ENCODE measurements around the gene RASSF5. TPM values are rescaled to one million over a fixed set of nuclear protein-coding genes. Genes with fewer than 3 reads are reported as not detected.

RASSF5 gene
- total and polyA plus RNA-seq, 9 of the 15 experiments (the other 6 are each of a cell fraction or from before 2014, with no cell fraction given), result 6.1 to 41.0 (median 25.2) TPM

- H3K79me2 ChIP-seq (ENCODE audit: control insufficient read depth, insufficient read depth, low read length), result peaks cover 12% of the 10 kb centered on the region
- H3K9me3 ChIP-seq (replicated peaks; ENCODE audit: control insufficient read depth, insufficient read depth, low read depth, low read length), result no peaks in the 10 kb centered on the region
- peaks cover 83% of the 10 kb centered on the region for H3K36me3 ChIP-seq (ENCODE audit: control insufficient read depth, insufficient read depth, low read length)
- WGBS (ENCODE audit: insufficient coverage, low coverage, missing lambda C conversion rate), result 32% methylated on average over 3 of the region's 3 CpGs
- no peak overlapping the region for H3K27ac ChIP-seq (ENCODE audit: extremely low read depth, low read depth, low read length)
- FAIRE-seq (peak; percentile 76), ATAC-seq (peak; percentile 91), DNase-seq (ENCODE audit: extremely low read depth in 1 of 4, low spot score in 3 of 4) (peak; percentile 53 to 81 (median 70))
- intact Hi-C loops (cut with micrococcal nuclease), result loop anchor here (5.0 kb wide), 2 partner anchors 200 to 375 kb away; no protein-coding TSS in a partner anchor
- H4K20me1 ChIP-seq (replicated peaks; ENCODE audit: control insufficient read depth, insufficient read depth, low read length), result no peaks in the 10 kb centered on the region
- BruUV-seq (replicated peaks), result no TSS peak
- CTCF ChIA-PET (ENCODE audit: low intra/inter-chr PET ratio), result interaction anchor here (0.6 to 4.4 kb wide), 5 partner anchors 57 to 892 kb away, joined by 3 to 43 read pairs (median 10); no protein-coding TSS in a partner anchor
- H3K27me3 ChIP-seq (ENCODE audit: control insufficient read depth in 2 of 2, insufficient read depth in 2 of 2, low read length in 2 of 2), result no peaks in the 10 kb centered on the region
- H3K4me2 ChIP-seq (ENCODE audit: insufficient read depth, low read length), result no peak overlapping the region
- POLR2A ChIA-PET, result no interaction called here
- H3K9ac ChIP-seq (ENCODE audit: insufficient read depth in 1 of 2, low read depth in 2 of 2, low read length in 2 of 2), result no peak overlapping the region
- no peaks in the 10 kb centered on the region for H3K9me1 ChIP-seq (ENCODE audit: control insufficient read depth, insufficient read depth, low read length)
- H3K4me1 ChIP-seq (replicated peaks in 1 of 2; ENCODE audit: control insufficient read depth in 2 of 2, insufficient read depth in 2 of 2, low read length in 2 of 2), result peaks cover 0 to 7% of the 10 kb centered on the region in 2 experiments; a peak in 2 of 5 replicates
- no peak overlapping the region for H3K4me3 ChIP-seq
- in situ Hi-C loops (cut with MboI), result loop anchor here (25.0 kb wide), 2 partner anchors 305 to 905 kb away; partner anchors contain the start of gene FCMR
- no peak overlapping the region for H2AFZ ChIP-seq (ENCODE audit: low read depth, low read length)
- TF ChIP-seq ZNF77 (CRISPR knock-in tag; IDR thresholded peaks at IDR 0.05) (no peak), POLR2A (conservative IDR thresholded peaks at IDR 0.05) (no peak), MAZ (CRISPR knock-in tag; conservative IDR thresholded peaks at IDR 0.05 in 1 of 2, IDR thresholded peaks at IDR 0.05 in 1 of 2) (no peak), ERF (CRISPR knock-in tag; IDR thresholded peaks at IDR 0.05) (no peak), ZC3H11A (IDR thresholded peaks at IDR 0.05; ENCODE audit: low read depth, low read length) (no peak), TAF15 (IDR thresholded peaks at IDR 0.05; ENCODE audit: low read depth, low read length) (no peak), PTRF (tag; IDR thresholded peaks at IDR 0.05) (no peak), PPARD (CRISPR knock-in tag; IDR thresholded peaks at IDR 0.05) (no peak), MTA3 (IDR thresholded peaks at IDR 0.05; ENCODE audit: borderline replicate concordance) (no peak), ZNF217 (CRISPR knock-in tag; IDR thresholded peaks at IDR 0.05) (no peak), FOXJ2 (tag; IDR thresholded peaks at IDR 0.05) (no peak), ZNF12 (CRISPR knock-in tag; IDR thresholded peaks at IDR 0.05) (no peak), SREBF2 (CRISPR knock-in tag; IDR thresholded peaks at IDR 0.05) (no peak), NRF1 (conservative IDR thresholded peaks at IDR 0.05 in 1 of 2, IDR thresholded peaks at IDR 0.05 in 1 of 2) (no peak), PML (IDR thresholded peaks at IDR 0.05; ENCODE audit: low read length) (no peak), ZSCAN32 (CRISPR knock-in tag; IDR thresholded peaks at IDR 0.05) (no peak), SRF (CRISPR knock-in tag; IDR thresholded peaks at IDR 0.05) (0 out of 4 replicates have a peak, but pooled peaks of 1 of the 2 experiments have one; percentile 18), SMC3 (conservative IDR thresholded peaks at IDR 0.05; ENCODE audit: insufficient read depth, low read depth, low read length) (0 out of 2 replicates have a peak, but pooled peaks have one; percentile 52), POLR2B (IDR thresholded peaks at IDR 0.05; ENCODE audit: low read depth, partially characterized antibody) (no peak), BACH1 (tag; IDR thresholded peaks at IDR 0.05) (no peak), NR3C1 (CRISPR knock-in tag; IDR thresholded peaks at IDR 0.05) (no peak), BRD9 (IDR thresholded peaks at IDR 0.05; ENCODE audit: low read depth, partially characterized antibody) (no peak), TAF9B (IDR thresholded peaks at IDR 0.05; ENCODE audit: partially characterized antibody) (no peak), ZBTB43 (CRISPR knock-in tag; IDR thresholded peaks at IDR 0.05) (no peak)
Observed at GRCh38 chr1:206606867-206607266, 99.5 kb downstream of the RASSF5 start.

All from K562 (cell line).